Spleen (tissue), 11 donors: ENCODE measurements around the gene LRRTM4. TPM values are rescaled to one million over a fixed set of nuclear protein-coding genes. Genes with fewer than 3 reads are reported as not detected.

Source experiments
- DNase-seq: peaks from one replicate; pipeline ENCODE4 v3.0.0-alpha.2; 2020
- H3K27ac ChIP-seq, 8 donors: fragments of 200-600 bp; sonication (generic) in 7 of 8; 1 replicate in 4 of 8; 2 replicates in 4 of 8; pipeline versions ENCODE4 v1.5.0 to v1.8.0; 2016 to 2021; ENCODE audit warnings: inconsistent platforms in 4 of 8, mild to moderate bottlenecking in 4 of 8, moderate library complexity in 1 of 8
- H3K27me3 ChIP-seq, 7 donors: fragments of 200-600 bp; sonication (generic) in 6 of 7; replicated peaks in 1 of 7; 1 replicate in 4 of 7; 2 replicates in 3 of 7; pipeline versions ENCODE4 v1.5.0 to v1.8.0; 2016 to 2021; ENCODE audit warnings: inconsistent platforms in 3 of 7, mild to moderate bottlenecking in 1 of 7
- H3K36me3 ChIP-seq, 6 donors: fragments of 200-600 bp; sonication (generic) in 5 of 6; 1 replicate in 4 of 6; 2 replicates in 2 of 6; pipeline versions ENCODE4 v1.5.0 to v1.8.0; 2016 to 2021; ENCODE audit warnings: inconsistent platforms in 2 of 6
- H3K4me1 ChIP-seq, 6 donors: fragments of 200-600 bp; sonication (generic) in 5 of 6; 1 replicate in 3 of 6; 2 replicates in 3 of 6; pipeline versions ENCODE4 v1.5.0 to v1.8.0; 2016 to 2021; ENCODE audit warnings: inconsistent platforms in 3 of 6
- H3K4me3 ChIP-seq, 8 donors: fragments of 200-600 bp; sonication (generic) in 7 of 8; 1 replicate in 4 of 8; 2 replicates in 4 of 8; pipeline versions ENCODE4 v1.5.0 to v1.8.0; 2016 to 2021; ENCODE audit warnings: inconsistent platforms in 4 of 8, mild to moderate bottlenecking in 4 of 8, moderate library complexity in 2 of 8
- H3K9me3 ChIP-seq, 8 donors: fragments of 200-600 bp; sonication (generic) in 7 of 8; 1 replicate in 4 of 8; 2 replicates in 4 of 8; pipeline versions ENCODE4 v1.5.0 to v1.8.0; 2016 to 2021; ENCODE audit warnings: inconsistent platforms in 4 of 8
- POLR2A ChIP-seq, 3 donors: fragments of 450-650 bp; IDR thresholded peaks; one replicate each; pipeline ENCODE4 v1.5.1; 2017; ENCODE audit warnings: antibody characterized with exemption in 3 of 3, mild to moderate bottlenecking in 1 of 3
- POLR2AphosphoS5 ChIP-seq, 3 donors: sonication (generic); formaldehyde crosslinking; IDR thresholded peaks; one replicate each; pipeline ENCODE4 v1.5.1; 2017; ENCODE audit warnings: antibody characterized with exemption in 3 of 3
- WGBS, 5 donors: extraction: QIAGEN DNeasy Blood & Tissue Kit in 3 of 5; methylation state at CpG; one replicate each; pipeline versions ENCODE4 v1.1.5 to v1.1.7; 2013 to 2018; 5-methylcytosine and 5-hydroxymethylcytosine counted together
- intact Hi-C: fragments of 100-400 bp; cut with DNase I; formaldehyde crosslinking; loops from one replicate; pipeline ENCODE4 v1.15.0; 2023; ENCODE audit warnings: low total_unique reads
- polyA plus RNA-seq, 3 donors: library from polyadenylated mRNA; stranded (reverse); fragments of 200-250 nt; gene quantifications; one replicate each; pipeline ENCODE4 v1.2.1, GENCODE V29; 2013
- total RNA-seq, 7 donors: library from RNA; depleted of rRNA in 3 of 7; stranded (reverse); fragments of >200 nt in 3 of 7; fragmentation: NEBNext Ultra II Directional in 4 of 7; extraction: Animal tissue kit (Norgen Biotek cat#: 25700) in 4 of 7; gene quantifications; one replicate each; pipeline versions ENCODE4 v1.1.0 to v1.2.1, GENCODE V29; 2016 to 2021
- TF ChIP-seq, protein P1 (sequence below), 11 experiments: fragments of 200-600 bp in 7 of 11; fragments of 450-650 bp in 4 of 11; sonication (generic) in 4 of 11; IDR thresholded peaks in 8 of 11; conservative IDR thresholded peaks in 3 of 11; 1 replicate in 7 of 11; 2 replicates in 4 of 11; pipeline versions ENCODE4 v1.4.0 to v1.8.0; 2016 to 2021; ENCODE audit warnings: antibody characterized with exemption in 11 of 11, inconsistent platforms in 4 of 11, mild to moderate bottlenecking in 1 of 11
- donor health status: healthy with polysubstance abuse.
- donor health status: DM: no; HTN: no; CAD: no; lungs with moderate emphysema.
- donor health status: DM: no; HTN: no; CAD: no.
- donor health status: Bipolar disorder and iron deficiency.
- donor health status: healthy.
- donor health status: DM: no; HTN: no; CAD: no.
- donor health status: DM: yes; HTN: yes; CAD: no.

Gene LRRTM4
- total and polyA plus RNA-seq, 10 donors = 0.03 to 0.33 (median 0.14) TPM; not detected in 5

DNA sequence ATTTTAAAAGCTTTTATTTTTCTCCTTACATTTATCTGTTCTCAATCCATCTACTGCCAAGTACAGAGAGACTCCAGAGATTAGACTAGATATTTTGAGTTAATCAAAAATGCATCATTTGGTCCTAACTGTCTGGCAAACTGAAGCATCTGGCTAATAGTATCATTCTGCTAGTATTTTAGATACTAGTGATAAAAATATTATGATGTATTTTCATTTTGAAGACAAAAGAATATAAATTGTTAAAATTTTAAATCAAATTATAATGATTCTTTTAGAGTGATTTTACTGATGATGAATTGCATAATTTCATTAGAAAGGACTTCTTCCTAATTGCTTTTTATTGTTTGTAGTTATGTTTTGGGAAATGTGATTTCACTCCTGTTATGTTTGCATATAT, 584.0 kb downstream of the LRRTM4 start:
- no peaks in the 10 kb centered on the region for H3K27me3 ChIP-seq
- H3K4me3 ChIP-seq = no peak overlapping the region
- H3K27ac ChIP-seq = no peak overlapping the region
- no peaks in the 10 kb centered on the region for H3K36me3 ChIP-seq
- no peak for DNase-seq
- TF ChIP-seq POLR2A (IDR thresholded peaks at IDR 0.05) = no peak
- TF ChIP-seq, protein P1, sequence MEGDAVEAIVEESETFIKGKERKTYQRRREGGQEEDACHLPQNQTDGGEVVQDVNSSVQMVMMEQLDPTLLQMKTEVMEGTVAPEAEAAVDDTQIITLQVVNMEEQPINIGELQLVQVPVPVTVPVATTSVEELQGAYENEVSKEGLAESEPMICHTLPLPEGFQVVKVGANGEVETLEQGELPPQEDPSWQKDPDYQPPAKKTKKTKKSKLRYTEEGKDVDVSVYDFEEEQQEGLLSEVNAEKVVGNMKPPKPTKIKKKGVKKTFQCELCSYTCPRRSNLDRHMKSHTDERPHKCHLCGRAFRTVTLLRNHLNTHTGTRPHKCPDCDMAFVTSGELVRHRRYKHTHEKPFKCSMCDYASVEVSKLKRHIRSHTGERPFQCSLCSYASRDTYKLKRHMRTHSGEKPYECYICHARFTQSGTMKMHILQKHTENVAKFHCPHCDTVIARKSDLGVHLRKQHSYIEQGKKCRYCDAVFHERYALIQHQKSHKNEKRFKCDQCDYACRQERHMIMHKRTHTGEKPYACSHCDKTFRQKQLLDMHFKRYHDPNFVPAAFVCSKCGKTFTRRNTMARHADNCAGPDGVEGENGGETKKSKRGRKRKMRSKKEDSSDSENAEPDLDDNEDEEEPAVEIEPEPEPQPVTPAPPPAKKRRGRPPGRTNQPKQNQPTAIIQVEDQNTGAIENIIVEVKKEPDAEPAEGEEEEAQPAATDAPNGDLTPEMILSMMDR (IDR thresholded peaks at IDR 0.05 in 8 of 11, conservative IDR thresholded peaks at IDR 0.05 in 3 of 11) = no peak
- no peak for TF ChIP-seq POLR2AphosphoS5 (IDR thresholded peaks at IDR 0.05)
- intact Hi-C loops = no loop called here
- H3K9me3 ChIP-seq = peaks cover 0 to 3% (median 0%) of the 10 kb centered on the region in 8 donors
- H3K4me1 ChIP-seq = no peaks in the 10 kb centered on the region

DNA sequence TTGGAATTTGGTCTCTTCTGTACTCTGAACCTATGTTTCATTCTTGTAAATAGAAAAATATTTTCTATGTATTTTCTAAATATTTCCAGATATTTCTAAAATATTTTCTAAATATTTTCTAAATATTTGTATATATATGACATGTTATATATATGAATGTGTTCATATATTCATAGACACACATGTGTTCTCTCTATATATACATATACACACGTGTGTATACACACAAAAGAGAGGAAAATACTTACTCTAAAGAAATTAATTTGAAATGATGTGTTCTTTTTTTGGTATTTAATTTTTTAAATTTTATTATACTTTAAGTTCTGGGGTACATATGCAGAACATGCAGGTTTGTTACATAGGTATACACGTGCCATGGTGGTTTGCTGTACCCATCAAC, 589.6 kb downstream of the LRRTM4 start:
- H3K27me3 ChIP-seq = no peaks in the 10 kb centered on the region
- no peak for DNase-seq
- peaks cover 0 to 3% (median 0%) of the 10 kb centered on the region in 8 donors for H3K9me3 ChIP-seq
- H3K4me3 ChIP-seq = no peak overlapping the region
- 74 to 92% (median 82%) methylated on average over 2 of the region's 2 CpGs for WGBS, 5 donors
- TF ChIP-seq POLR2A (IDR thresholded peaks at IDR 0.05) (no peak), POLR2AphosphoS5 (IDR thresholded peaks at IDR 0.05) (no peak)
- TF ChIP-seq, protein P1 (IDR thresholded peaks at IDR 0.05 in 8 of 11, conservative IDR thresholded peaks at IDR 0.05 in 3 of 11) = no peak
- H3K36me3 ChIP-seq = no peaks in the 10 kb centered on the region
- H3K27ac ChIP-seq = no peak overlapping the region
- intact Hi-C loops = no loop called here
- no peaks in the 10 kb centered on the region for H3K4me1 ChIP-seq

DNA sequence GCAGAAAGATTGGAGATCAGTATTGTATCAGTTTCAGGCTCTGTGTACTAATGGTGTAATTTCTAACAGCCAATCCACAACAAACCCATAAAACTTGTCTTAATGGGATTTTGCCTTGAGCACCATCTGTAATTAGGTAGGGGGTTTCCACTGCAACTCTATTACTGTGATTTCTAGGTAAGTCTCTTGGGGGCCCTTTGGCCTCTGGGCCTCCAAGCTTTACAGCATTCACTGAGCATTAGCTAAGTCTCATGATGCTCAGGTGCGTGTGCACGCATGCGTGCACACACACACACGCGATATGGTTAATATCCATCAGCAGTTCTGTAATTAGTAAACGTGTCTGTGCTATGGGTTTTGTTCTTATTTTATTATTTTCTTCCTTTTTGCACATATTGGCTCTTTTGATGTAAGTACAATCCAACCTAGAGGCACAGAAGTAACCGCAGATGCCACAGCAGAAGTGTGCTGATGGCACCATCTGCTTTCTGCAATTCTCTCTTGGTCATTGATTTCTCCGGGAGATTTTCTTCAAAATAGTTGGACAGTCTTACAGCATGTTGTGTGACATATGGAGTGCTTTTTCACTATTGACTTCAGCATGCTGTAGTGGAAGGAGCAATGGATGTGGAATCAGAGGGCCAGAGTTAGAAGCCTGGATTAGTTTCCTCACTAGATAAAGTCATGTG, 592.0 kb downstream of the LRRTM4 start:
- H3K27me3 ChIP-seq = no peaks in the 10 kb centered on the region
- H3K4me3 ChIP-seq = no peak overlapping the region
- H3K27ac ChIP-seq = no peak overlapping the region
- WGBS, 5 donors = 88 to 92% (median 91%) methylated on average over 8 of the region's 8 CpGs
- peaks cover 0 to 3% (median 0%) of the 10 kb centered on the region in 8 donors for H3K9me3 ChIP-seq
- intact Hi-C loops = no loop called here
- no peak for DNase-seq
- H3K4me1 ChIP-seq = no peaks in the 10 kb centered on the region
- TF ChIP-seq POLR2AphosphoS5 (IDR thresholded peaks at IDR 0.05) = no peak
- no peak for TF ChIP-seq POLR2A (IDR thresholded peaks at IDR 0.05)
- TF ChIP-seq, protein P1 (IDR thresholded peaks at IDR 0.05 in 8 of 11, conservative IDR thresholded peaks at IDR 0.05 in 3 of 11) = no peak
- no peaks in the 10 kb centered on the region for H3K36me3 ChIP-seq

- no peak for DNase-seq
- Histone ChIP-seq H3K36me3 (no peaks in the 10 kb centered on the region), H3K27ac (no peak overlapping the region), H3K27me3 (no peaks in the 10 kb centered on the region), H3K4me1 (no peaks in the 10 kb centered on the region), H3K4me3 (no peak overlapping the region), H3K9me3 (peaks cover 0 to 3% (median 0%) of the 10 kb centered on the region in 8 donors)
- TF ChIP-seq, protein P1 (IDR thresholded peaks at IDR 0.05 in 8 of 11, conservative IDR thresholded peaks at IDR 0.05 in 3 of 11) = no peak
- no peak for TF ChIP-seq POLR2A (IDR thresholded peaks at IDR 0.05)
- intact Hi-C loops = no loop called here
Measured at GRCh38 chr2:76928026-76928425, 594.1 kb downstream of the LRRTM4 start.
